OCI-LY3 (cell line): ENCODE measurements around the gene ADARB2.
"Not testable (repeated sequence)": the region's sequence is repeated elsewhere in the genome, so short reads cannot be mapped to it uniquely, and the experiment has no call there.

ENCODE experiments used
- EZH2phosphoT487 ChIP-seq: fragments of 200-600 bp; shearing (Covaris generic); IDR thresholded peaks from 2 replicates; pipeline ENCODE4 v1.6.1; 2018; ENCODE audit warnings: antibody characterized with exemption, mixed run types, low read depth
- TF ChIP-seq, protein P1 (sequence below): fragments of 200-600, 300-600 bp; sonication (generic); IDR thresholded peaks from 2 replicates; pipeline ENCODE4 v1.5.1; 2014; ENCODE audit warnings: antibody characterized with exemption, low read length, low read depth

GRCh38 chr10:1427521-1428186 lies 309.7 kb downstream of the ADARB2 start:
- TF ChIP-seq, protein P1, sequence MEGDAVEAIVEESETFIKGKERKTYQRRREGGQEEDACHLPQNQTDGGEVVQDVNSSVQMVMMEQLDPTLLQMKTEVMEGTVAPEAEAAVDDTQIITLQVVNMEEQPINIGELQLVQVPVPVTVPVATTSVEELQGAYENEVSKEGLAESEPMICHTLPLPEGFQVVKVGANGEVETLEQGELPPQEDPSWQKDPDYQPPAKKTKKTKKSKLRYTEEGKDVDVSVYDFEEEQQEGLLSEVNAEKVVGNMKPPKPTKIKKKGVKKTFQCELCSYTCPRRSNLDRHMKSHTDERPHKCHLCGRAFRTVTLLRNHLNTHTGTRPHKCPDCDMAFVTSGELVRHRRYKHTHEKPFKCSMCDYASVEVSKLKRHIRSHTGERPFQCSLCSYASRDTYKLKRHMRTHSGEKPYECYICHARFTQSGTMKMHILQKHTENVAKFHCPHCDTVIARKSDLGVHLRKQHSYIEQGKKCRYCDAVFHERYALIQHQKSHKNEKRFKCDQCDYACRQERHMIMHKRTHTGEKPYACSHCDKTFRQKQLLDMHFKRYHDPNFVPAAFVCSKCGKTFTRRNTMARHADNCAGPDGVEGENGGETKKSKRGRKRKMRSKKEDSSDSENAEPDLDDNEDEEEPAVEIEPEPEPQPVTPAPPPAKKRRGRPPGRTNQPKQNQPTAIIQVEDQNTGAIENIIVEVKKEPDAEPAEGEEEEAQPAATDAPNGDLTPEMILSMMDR, result not testable (repeated sequence)
- not testable (repeated sequence) for TF ChIP-seq EZH2phosphoT487
